K562 (cell line): ENCODE data around the gene CLCN6. TPM values are rescaled to one million over a fixed set of nuclear protein-coding genes. Genes with fewer than 3 reads are reported as not detected.

Experiments
- ADNP ChIP-seq: fragments of 200-800 bp; sonication (Bioruptor generic); IDR thresholded peaks from 2 replicates; pipeline ENCODE4 v1.6.1; 2016; ENCODE audit warnings: missing genetic modification characterization, missing compliant biosample characterization
- ATF1 ChIP-seq, 2 experiments: fragments of 450-650 bp in 1 of 2; IDR thresholded peaks; 2 replicates each; pipeline ENCODE4 v1.6.1; 2016; ENCODE audit warnings: missing compliant biosample characterization in 1 of 2, missing genetic modification characterization in 1 of 2
- BCLAF1 ChIP-seq, 2 experiments: fragments of 450-650 bp in 1 of 2; IDR thresholded peaks; 2 replicates each; pipeline ENCODE4 v1.6.1; 2011 to 2017; ENCODE audit warnings: low read depth in 2 of 2, antibody characterized with exemption in 1 of 2, borderline replicate concordance in 1 of 2, low read length in 1 of 2, mild to moderate bottlenecking in 1 of 2, mixed read lengths in 1 of 2; ENCODE audit not compliant: control insufficient read depth in 1 of 2
- FOXK2 ChIP-seq, 2 experiments: fragments of 450-650 bp; IDR thresholded peaks in 1 of 2; conservative IDR thresholded peaks in 1 of 2; 2 replicates each; pipeline ENCODE4 v1.6.1; 2016; ENCODE audit warnings: low read depth in 2 of 2, mild to moderate bottlenecking in 1 of 2
- L3MBTL2 ChIP-seq: fragments of 450-650 bp; IDR thresholded peaks from 2 replicates; pipeline ENCODE4 v1.6.1; 2016; ENCODE audit warnings: mild to moderate bottlenecking, moderate library complexity
- MAFK ChIP-seq: IDR thresholded peaks from 2 replicates; pipeline ENCODE4 v1.6.1; 2011; ENCODE audit warnings: low read length, improper control_type of control experiment
- NFRKB ChIP-seq: fragments of 450-650 bp; IDR thresholded peaks from 2 replicates; pipeline ENCODE4 v1.6.1; 2016; ENCODE audit warnings: low read depth
- POLR2H ChIP-seq: IDR thresholded peaks from 2 replicates; pipeline ENCODE4 v1.6.1; 2016; ENCODE audit warnings: missing genetic modification characterization, low read depth, mild to moderate bottlenecking, control low read depth, missing compliant biosample characterization, moderate library complexity
- RBBP5 ChIP-seq: fragments of 200-600 bp; sonication (generic); IDR thresholded peaks from 2 replicates; pipeline ENCODE4 v1.6.1; 2012; ENCODE audit warnings: borderline replicate concordance, mild to moderate bottlenecking, low read length, control low read depth, inconsistent platforms; ENCODE audit not compliant: insufficient read depth, poor library complexity, severe bottlenecking
- ZMIZ1 ChIP-seq, 2 experiments: fragments of 150-350 bp in 1 of 2; IDR thresholded peaks; 2 replicates each; pipeline ENCODE4 v1.6.1; 2012 to 2016; ENCODE audit warnings: low read depth in 2 of 2, low read length in 2 of 2, mild to moderate bottlenecking in 1 of 2, moderate library complexity in 1 of 2
- ZNF79 ChIP-seq: fragments of 250-450 bp; sonication (Bioruptor Pico); IDR thresholded peaks from 2 replicates; pipeline ENCODE4 v1.4.0; 2020; ENCODE audit warnings: low read depth, mild to moderate bottlenecking, moderate library complexity
- polyA plus RNA-seq, 8 experiments: library from polyadenylated mRNA; depleted of rRNA in 4 of 8; stranded (reverse) in 5 of 8; unstranded in 3 of 8; fragments of >200 nt; fragmentation: Nextera tagmentation in 2 of 8; fragmentation: Illumina TruSeq in 1 of 8; extraction: Ambion mirVana in 2 of 8; extraction: Trizol in 1 of 8; gene quantifications; 2 replicates each; pipeline versions ENCODE4 v1.2.1 to v1.2.3, GENCODE V29; 2011 to 2014; ENCODE audit warnings: inconsistent platforms in 1 of 8, missing spikeins in 1 of 8
- total RNA-seq, 7 experiments: library from RNA; depleted of rRNA in 6 of 7; stranded (reverse); fragments of >200 nt in 6 of 7; fragmentation: Illumina TruSeq in 2 of 7; extraction: Trizol in 2 of 7; gene quantifications; 2 replicates each; pipeline versions ENCODE4 v1.2.1 to v1.2.3, GENCODE V29; 2011 to 2021; ENCODE audit warnings: low replicate concordance in 1 of 7
- TF ChIP-seq, protein P1 (sequence below): IDR thresholded peaks from 3 replicates; pipeline ENCODE4 v1.6.1; 2011; ENCODE audit warnings: borderline replicate concordance, mild to moderate bottlenecking; ENCODE audit not compliant: insufficient read length, insufficient read depth

The CLCN6 gene
- total and polyA plus RNA-seq, 9 of the 15 experiments (the other 6 are each of a cell fraction or from before 2014, with no cell fraction given) = 2.0 to 21.8 (median 13.6) TPM

DNA sequence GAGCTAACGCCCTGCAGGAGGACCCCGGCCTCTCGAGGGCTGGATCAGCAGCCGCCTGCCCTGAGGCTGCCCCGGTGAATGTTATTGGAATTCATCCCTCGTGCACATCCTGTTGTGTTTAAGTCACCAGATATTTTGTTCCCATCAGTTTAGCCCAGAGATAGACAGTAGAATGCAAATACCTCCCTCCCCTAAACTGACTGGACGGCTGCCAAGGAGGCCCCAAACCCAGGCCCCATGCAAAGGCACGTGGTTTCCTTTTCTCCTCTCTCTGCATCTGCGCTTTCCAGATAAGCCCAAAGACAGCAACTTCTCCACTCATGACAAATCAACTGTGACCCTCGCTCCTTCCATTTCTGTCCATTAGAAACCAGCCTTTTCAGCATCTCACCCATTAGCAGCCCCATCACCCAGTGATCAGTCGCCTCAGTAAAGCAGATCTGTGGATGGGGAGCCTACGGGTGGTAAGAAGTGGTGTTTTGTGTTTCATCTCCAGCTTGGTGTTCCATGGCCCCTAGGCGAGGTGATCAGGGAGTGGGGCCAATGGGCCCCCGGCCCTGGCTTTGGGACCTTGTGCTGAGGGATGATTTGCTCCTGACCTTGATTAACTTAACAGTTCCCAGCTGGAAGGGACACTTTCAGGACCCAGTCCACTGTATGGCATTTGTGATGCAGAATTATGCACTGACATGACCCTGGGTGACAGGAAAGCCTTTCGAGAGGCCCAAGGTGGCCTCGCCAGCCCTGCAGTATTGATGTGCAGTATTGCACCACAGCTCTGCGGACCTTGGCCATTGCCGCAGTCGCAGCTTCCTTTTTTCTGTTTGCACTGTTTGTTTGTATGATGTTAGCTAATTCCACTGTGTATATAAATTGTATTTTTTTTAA is 36.4 kb downstream of the CLCN6 start (continued):
- TF ChIP-seq ZMIZ1 (IDR thresholded peaks at IDR 0.05; ENCODE audit: low read depth in 2 of 2, low read length in 2 of 2) (peak in 1 of 2 experiments; percentile 81; a peak in 2 of 4 replicates), POLR2H (tag) (no peak), FOXK2 (conservative IDR thresholded peaks at IDR 0.05 in 1 of 2, IDR thresholded peaks at IDR 0.05 in 1 of 2; ENCODE audit: low read depth in 2 of 2) (peak; percentile 87 to 88), BCLAF1 (IDR thresholded peaks at IDR 0.05; ENCODE audit: borderline replicate concordance in 1 of 2, control insufficient read depth in 1 of 2, low read depth in 2 of 2, low read length in 1 of 2) (0 out of 4 replicates have a peak, but pooled peaks of 1 of the 2 experiments have one; percentile 73), RBBP5 (no peak), ZNF79 (no peak), ADNP (tag) (no peak), ATF1 (CRISPR knock-in tag; IDR thresholded peaks at IDR 0.05) (no peak), ATF1 (tag; IDR thresholded peaks at IDR 0.05) (peak; percentile 71), NFRKB (no peak), L3MBTL2 (peak; percentile 97), MAFK (peak; percentile 26; the same call in 1 of the 2 replicates)
- TF ChIP-seq, protein P1, sequence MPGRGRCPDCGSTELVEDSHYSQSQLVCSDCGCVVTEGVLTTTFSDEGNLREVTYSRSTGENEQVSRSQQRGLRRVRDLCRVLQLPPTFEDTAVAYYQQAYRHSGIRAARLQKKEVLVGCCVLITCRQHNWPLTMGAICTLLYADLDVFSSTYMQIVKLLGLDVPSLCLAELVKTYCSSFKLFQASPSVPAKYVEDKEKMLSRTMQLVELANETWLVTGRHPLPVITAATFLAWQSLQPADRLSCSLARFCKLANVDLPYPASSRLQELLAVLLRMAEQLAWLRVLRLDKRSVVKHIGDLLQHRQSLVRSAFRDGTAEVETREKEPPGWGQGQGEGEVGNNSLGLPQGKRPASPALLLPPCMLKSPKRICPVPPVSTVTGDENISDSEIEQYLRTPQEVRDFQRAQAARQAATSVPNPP = no peak
